GM19351 (cell line): ENCODE data around the gene TEX264.

Experiments used
- ATAC-seq: cut with Tn5 transposase; IDR thresholded peaks from one replicate; pipeline ENCODE4 v1.9.1; 2021; ENCODE audit warnings: mild to moderate bottlenecking, moderate library complexity; ENCODE audit not compliant: unreplicated experiment

Gene TEX264

DNA sequence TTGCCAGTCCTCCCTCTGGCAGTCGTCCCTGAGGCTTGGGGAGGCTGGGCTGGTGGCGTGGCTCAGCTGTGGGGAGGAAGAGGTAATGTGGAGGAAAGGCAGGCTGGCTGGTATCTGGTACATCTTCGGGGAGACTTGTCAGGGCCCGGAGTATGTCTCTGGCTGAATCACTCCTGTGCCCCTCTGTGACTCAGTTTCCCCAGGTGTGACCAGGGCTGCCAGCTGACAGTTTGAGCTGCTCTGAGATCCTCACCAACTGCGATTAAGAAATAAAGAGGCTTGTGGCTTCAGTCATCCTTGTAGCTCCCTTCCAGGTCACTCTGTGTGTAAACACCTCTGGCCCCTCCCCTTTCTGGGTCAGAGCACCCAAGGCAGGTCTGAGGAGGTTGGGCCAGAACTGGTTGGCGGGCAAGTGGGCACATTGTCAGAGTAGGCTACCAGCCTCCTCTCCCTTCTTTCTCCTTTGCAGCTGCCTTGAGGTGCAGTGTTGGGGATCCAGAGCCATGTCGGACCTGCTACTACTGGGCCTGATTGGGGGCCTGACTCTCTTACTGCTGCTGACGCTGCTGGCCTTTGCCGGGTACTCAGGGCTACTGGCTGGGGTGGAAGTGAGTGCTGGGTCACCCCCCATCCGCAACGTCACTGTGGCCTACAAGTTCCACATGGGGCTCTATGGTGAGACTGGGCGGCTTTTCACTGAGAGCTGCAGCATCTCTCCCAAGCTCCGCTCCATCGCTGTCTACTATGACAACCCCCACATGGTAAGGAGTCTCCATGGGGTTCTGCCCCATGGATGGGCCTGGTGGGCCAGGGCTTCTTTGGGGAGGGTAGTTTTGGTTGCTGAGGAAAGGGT lies 3.0 kb downstream of the TEX264 start:
- no peak for ATAC-seq

- no peak for ATAC-seq
Observed at GRCh38 chr3:51675201-51675611, 4.2 kb downstream of the TEX264 start.

DNA sequence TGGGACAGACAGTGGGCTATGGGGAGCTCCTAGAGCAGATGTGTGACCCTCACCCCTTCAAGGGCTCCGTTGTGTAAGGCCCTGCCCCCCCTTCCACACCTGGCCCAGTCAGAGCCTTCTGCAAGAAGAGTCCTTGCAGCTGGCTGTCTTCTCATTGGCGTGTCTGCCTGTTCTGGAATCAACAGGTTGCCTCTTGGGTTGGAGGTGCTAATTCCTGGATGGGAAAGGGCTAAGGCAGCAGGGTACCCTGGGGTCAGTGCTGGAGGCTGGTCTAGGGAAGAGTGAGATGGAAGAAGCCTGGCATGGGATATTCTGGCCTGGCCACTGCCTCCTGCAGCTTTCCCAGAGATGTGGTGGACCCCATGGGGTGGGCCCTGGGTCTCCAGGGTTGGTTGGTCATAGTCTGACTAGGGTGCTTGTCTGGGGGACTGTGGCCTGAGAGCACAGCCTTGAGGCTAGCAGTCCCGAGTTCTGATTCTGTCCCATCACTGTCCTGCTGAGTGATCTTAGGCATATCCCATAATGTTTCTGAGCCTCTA lies 5.1 kb downstream of the TEX264 start:
- no peak for ATAC-seq

GRCh38 chr3:51677358-51677757 lies 6.3 kb downstream of the TEX264 start:
- ATAC-seq: no peak

DNA sequence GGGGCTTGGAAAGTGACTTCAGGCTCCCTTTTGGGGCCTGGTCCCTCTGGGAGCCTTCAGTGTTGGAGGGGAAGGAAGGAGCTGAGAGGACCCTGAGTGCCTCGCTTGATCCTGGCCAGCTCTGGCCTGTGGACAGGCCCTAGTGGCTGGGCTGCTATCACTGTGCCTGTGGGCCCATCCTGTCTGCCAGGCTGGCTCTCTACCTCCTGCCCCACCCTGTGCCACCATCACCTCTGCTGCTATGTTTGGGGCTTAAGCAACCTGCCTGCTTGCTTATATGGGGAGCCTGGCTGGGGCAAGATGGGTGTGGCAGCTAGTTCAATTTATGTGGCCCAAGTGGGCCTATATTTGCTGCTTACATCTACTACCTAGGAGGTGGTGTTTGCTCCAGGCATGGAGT lies 7.1 kb downstream of the TEX264 start:
- ATAC-seq: no peak

DNA sequence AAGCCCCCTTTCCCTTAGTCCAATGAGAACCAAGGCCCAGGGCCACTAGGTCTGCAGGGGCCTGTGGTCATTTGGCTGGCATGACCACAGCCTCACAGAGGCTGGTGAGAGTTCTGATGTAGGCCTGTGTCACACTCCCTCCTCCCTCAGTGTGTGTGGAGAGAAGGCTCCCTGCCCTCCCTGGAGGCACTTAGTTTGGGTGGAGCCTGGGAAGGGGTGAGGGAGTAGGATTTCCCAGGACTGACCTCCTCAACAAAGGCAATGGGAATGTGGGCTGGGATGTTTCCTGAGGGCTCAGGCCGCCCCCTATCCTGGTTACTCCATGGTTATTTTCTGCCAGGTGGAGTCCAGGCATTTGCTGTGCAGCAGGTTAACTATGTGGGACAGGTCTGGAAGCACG lies 7.6 kb downstream of the TEX264 start:
- no peak for ATAC-seq

GRCh38 chr3:51679318-51679717 lies 8.3 kb downstream of the TEX264 start:
- no peak for ATAC-seq

DNA sequence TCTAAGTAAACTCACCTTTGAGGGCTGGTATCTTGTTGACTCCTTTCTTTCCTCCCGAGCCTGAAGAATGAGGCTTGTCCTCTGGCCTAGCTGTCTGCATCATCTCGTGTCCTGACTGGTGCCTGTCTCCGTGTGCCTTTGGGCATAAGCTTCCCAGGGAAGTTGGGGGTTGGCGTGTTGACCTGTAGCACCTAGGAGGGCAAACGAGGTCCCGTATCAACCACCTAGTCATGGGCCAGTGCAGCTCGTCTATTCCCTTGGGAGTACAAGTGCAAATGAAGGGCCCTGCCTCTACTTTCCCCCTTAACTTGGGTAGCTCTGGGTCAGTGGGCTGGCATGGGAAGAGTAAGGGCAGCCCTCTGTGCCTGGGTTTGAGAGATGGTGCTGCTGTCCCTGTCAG lies 8.7 kb downstream of the TEX264 start:
- ATAC-seq: no peak

DNA sequence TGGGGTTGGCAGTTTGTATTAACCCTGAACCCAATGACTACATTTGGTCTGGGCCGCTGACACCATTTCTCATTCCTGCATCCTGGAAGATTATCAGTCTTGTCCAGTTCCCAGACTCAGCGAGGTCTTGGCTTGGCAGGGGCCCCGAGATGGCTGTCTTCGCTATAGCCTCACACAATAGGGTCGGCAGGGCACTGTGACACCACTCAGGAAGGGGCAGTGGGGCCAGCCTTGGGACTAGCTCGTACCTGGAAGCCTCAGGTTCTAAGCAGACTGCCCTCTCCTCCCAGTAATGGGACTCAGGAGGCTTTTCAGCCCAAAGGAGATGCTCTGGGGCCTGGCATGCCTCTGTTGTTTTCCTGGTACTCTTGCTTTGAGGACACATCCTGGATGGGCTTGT lies 9.1 kb downstream of the TEX264 start:
- ATAC-seq: no peak

- ATAC-seq: no peak
Observed at GRCh38 chr3:51680663-51681230, 9.7 kb downstream of the TEX264 start.

GRCh38 chr3:51681453-51681852 lies 10.4 kb downstream of the TEX264 start:
- ATAC-seq: no peak

- ATAC-seq: peak; percentile 93
Observed at GRCh38 chr3:51682079-51682478, 11.0 kb downstream of the TEX264 start.

- no peak for ATAC-seq
Observed at GRCh38 chr3:51682526-51682925, 11.5 kb downstream of the TEX264 start.

DNA sequence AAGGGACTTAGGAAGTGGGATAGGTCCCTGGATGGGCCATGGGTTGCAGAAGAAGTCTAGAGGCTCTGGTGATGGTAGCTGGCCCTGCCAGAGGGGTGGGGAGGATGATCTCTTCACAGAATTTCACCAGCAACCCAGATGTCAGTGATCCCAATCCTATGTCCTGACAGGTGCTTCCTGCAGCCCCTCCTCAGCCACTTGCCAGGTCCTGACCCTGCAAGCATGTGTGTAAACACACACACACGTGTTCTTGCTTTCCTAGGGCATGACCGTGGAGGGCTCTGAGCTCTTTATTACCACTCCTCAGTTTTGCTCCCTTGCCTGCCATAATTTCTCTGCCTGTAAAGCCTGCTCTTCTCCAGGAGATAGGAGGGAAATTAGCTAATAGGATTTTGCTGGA lies 12.5 kb downstream of the TEX264 start:
- ATAC-seq: no peak

DNA sequence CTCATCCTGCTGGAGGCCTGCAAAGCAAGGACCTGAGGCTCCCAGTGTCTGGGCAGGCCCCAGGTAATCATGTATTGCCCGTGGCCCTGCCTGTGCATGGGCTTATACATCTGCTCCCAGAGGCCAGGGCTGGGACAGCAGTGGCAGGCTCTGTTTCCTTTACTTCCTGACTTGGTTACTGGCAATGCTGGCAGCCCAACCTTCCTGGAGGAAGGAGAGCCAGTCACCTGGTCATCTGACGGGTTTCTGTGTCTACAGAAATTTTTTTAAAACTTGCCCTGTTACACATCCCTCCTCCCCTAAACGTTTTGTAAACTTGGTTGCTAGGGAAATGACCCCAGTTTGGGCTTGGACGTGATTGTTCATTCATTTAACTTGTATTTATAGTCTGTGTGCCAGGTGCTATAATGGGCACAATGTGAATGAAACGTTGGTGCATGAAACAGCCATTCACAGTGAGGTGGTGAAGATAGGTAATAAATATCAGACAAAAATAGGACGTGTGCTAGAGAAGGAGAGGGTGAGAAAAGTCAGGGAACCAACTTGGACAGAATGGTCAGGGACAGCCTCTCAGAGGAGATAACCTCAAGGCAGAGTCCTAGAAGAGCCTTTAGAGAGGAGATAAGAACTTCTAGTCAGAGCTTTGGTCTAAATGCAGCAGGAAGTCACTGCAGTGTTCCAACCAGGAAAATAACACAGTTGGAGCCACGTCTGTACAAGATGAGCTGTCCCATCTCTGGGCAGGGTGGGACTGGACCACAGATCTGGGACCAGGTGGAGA lies 14.1 kb downstream of the TEX264 start:
- ATAC-seq: no peak

DNA sequence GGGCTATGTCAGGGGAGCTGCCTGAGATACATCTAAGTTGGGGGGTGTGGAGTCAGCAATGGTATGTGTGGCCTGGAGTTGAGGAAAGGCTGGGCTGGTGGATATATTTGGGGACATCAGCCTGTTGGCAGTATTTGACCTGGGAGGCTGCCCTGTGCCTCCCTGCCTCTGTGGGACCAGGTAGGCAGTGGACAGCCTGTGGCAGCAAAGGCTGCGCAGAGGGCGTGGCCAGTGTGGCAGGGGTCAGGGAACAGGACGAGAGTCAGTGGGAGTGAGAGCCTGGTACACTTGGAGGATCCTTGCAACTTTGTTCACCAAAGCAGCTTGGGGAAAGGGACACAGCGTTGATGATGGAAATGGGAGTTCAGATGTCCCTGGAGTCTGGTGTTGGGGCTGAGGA lies 15.0 kb downstream of the TEX264 start:
- ATAC-seq: no peak

DNA sequence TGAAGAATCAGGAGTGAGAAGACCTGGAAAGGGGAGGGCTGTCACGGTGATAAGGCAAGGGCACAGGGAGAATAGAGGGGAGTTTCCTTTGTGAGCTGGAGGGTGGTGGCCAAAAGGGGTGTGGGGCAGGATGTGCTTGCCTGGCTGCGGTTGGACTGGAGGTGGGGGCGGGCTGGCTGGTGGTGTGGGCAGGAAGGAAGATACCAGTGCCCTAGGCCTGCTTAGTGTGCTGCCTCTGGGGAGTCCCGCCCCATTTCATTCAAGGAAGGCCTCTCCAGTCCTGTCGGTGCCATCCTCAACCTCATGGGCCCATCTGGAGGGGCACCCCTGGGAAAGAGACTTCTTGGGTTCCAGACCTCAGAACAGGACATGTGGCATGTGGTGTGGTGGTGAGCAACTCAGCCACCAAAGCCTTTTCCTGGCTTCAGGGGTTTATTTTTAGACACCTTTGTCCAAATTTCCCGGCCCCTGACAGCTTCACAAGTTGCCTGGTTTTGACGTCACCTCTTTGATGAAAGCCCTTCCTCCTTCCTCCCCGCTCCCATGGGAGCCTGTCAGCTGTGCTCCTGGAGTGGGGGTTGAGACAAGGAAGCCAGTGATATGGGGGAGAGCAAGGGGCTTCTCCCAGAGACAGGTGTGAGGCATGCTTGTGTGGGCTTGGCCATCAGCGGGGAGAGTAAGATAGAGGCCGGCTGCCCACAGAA lies 15.6 kb downstream of the TEX264 start:
- ATAC-seq: no peak

- ATAC-seq: no peak
Observed at GRCh38 chr3:51687431-51688205, 16.6 kb downstream of the TEX264 start.

- ATAC-seq: no peak
Observed at GRCh38 chr3:51688206-51688600, 17.2 kb downstream of the TEX264 start.

DNA sequence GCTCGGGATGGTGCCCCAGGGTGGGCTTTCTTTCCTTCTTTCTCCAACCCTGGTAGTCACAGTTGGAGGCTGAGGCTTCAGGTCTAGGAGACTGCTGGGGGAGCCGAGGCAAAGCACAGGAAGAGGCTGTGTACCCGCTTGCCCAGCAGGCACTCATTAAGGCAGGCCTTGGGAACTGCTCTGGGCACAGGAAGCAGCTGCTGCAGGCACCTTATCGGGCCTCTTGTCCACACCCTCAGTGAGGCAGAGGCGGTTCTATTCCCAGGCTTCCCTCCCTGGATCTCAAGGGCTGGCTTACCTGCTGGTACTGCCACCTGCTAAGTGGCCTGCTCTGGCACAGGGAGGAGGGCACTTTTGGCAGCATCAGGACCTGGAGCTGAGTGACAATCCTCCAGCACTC lies 20.0 kb downstream of the TEX264 start:
- ATAC-seq: no peak
